GM21367 (cell line): Measurements from ENCODE around the gene TFF1.

Source experiments
- ATAC-seq: cut with Tn5 transposase; IDR thresholded peaks from one replicate; pipeline ENCODE4 v1.9.1; 2021; ENCODE audit not compliant: unreplicated experiment

TFF1 gene

GRCh38 chr21:42400525-42400924 lies 34.2 kb upstream of the TFF1 start:
- no peak for ATAC-seq

GRCh38 chr21:42398436-42399028 lies 32.2 kb upstream of the TFF1 start:
- ATAC-seq, result no peak

GRCh38 chr21:42397746-42398394 lies 31.5 kb upstream of the TFF1 start:
- ATAC-seq, result no peak

- ATAC-seq, result no peak
These were observed 30.7 kb upstream of the TFF1 start for GRCh38 chr21:42396799-42397745.

- no peak for ATAC-seq
These were observed 29.7 kb upstream of the TFF1 start, which contains the start of gene TMPRSS3 for GRCh38 chr21:42395905-42396651. Gene TMPRSS3 (minus strand): TSS chr21:42396052. CDS start chr21:42395417, 635 bp downstream.

- ATAC-seq, result no peak
These were observed 29.0 kb upstream of the TFF1 start for GRCh38 chr21:42395302-42395701.

GRCh38 chr21:42393443-42393950 lies 27.2 kb upstream of the TFF1 start:
- no peak for ATAC-seq

GRCh38 chr21:42392731-42393442 lies 26.6 kb upstream of the TFF1 start:
- peak; percentile 72 for ATAC-seq

- ATAC-seq, result no peak
These were observed 25.0 kb upstream of the TFF1 start for GRCh38 chr21:42391297-42391696.

GRCh38 chr21:42390696-42391095 lies 24.4 kb upstream of the TFF1 start:
- ATAC-seq, result no peak

- ATAC-seq, result no peak
These were observed 23.9 kb upstream of the TFF1 start for GRCh38 chr21:42390193-42390592.

- ATAC-seq, result no peak
These were observed 23.1 kb upstream of the TFF1 start for GRCh38 chr21:42389449-42389835.

GRCh38 chr21:42388740-42389448 lies 22.6 kb upstream of the TFF1 start:
- no peak for ATAC-seq

- ATAC-seq, result no peak
These were observed 21.6 kb upstream of the TFF1 start for GRCh38 chr21:42387843-42388340.

- ATAC-seq, result no peak
These were observed 20.8 kb upstream of the TFF1 start for GRCh38 chr21:42387164-42387563.

- ATAC-seq, result no peak
These were observed 19.8 kb upstream of the TFF1 start for GRCh38 chr21:42386034-42386591.

GRCh38 chr21:42385619-42386018 lies 19.3 kb upstream of the TFF1 start:
- no peak for ATAC-seq

- no peak for ATAC-seq
These were observed 18.7 kb upstream of the TFF1 start for GRCh38 chr21:42384989-42385388.
